Panc1 (cell line): ENCODE results near the gene IRF9.

Source experiments
- CTCF ChIP-seq: fragments of 450-650 bp; IDR thresholded peaks from 2 replicates; pipeline ENCODE4 v1.5.1; 2017; ENCODE audit warnings: mild to moderate bottlenecking
- POLR2AphosphoS5 ChIP-seq: IDR thresholded peaks from 2 replicates; pipeline ENCODE4 v1.6.1; 2012; ENCODE audit warnings: mild to moderate bottlenecking, low read depth, low read length, moderate library complexity
- SIN3A ChIP-seq: IDR thresholded peaks from 2 replicates; pipeline ENCODE4 v1.6.1; 2012; ENCODE audit warnings: low read depth, mild to moderate bottlenecking, low read length, moderate library complexity, borderline replicate concordance; ENCODE audit not compliant: insufficient read depth
- TCF7L2 ChIP-seq: IDR thresholded peaks from 2 replicates; pipeline ENCODE4 v1.6.1; 2011; ENCODE audit warnings: mild to moderate bottlenecking, low read depth, low read length, inconsistent platforms
- TF ChIP-seq, protein P1 (sequence below), 2 experiments: IDR thresholded peaks; 2 replicates each; pipeline ENCODE4 v1.6.1; 2011 to 2012; ENCODE audit warnings: low read depth in 2 of 2, control low read depth in 1 of 2, low read length in 1 of 2, mild to moderate bottlenecking in 1 of 2, moderate library complexity in 1 of 2; ENCODE audit not compliant: insufficient read depth in 1 of 2

GRCh38 chr14:24123424-24124417, 37.3 kb upstream of the IRF9 start:
- no peak for TF ChIP-seq CTCF
- no peak for TF ChIP-seq POLR2AphosphoS5
- no peak for TF ChIP-seq SIN3A
- TF ChIP-seq, protein P1, sequence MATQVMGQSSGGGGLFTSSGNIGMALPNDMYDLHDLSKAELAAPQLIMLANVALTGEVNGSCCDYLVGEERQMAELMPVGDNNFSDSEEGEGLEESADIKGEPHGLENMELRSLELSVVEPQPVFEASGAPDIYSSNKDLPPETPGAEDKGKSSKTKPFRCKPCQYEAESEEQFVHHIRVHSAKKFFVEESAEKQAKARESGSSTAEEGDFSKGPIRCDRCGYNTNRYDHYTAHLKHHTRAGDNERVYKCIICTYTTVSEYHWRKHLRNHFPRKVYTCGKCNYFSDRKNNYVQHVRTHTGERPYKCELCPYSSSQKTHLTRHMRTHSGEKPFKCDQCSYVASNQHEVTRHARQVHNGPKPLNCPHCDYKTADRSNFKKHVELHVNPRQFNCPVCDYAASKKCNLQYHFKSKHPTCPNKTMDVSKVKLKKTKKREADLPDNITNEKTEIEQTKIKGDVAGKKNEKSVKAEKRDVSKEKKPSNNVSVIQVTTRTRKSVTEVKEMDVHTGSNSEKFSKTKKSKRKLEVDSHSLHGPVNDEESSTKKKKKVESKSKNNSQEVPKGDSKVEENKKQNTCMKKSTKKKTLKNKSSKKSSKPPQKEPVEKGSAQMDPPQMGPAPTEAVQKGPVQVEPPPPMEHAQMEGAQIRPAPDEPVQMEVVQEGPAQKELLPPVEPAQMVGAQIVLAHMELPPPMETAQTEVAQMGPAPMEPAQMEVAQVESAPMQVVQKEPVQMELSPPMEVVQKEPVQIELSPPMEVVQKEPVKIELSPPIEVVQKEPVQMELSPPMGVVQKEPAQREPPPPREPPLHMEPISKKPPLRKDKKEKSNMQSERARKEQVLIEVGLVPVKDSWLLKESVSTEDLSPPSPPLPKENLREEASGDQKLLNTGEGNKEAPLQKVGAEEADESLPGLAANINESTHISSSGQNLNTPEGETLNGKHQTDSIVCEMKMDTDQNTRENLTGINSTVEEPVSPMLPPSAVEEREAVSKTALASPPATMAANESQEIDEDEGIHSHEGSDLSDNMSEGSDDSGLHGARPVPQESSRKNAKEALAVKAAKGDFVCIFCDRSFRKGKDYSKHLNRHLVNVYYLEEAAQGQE (IDR thresholded peaks at IDR 0.05; ENCODE audit: insufficient read depth in 1 of 2, low read depth in 2 of 2, low read length in 1 of 2): no peak
- no peak for TF ChIP-seq TCF7L2
